ENCODE measurements around the gene SLC6A19.
"Not testable (repeated sequence)": the region's sequence is repeated elsewhere in the genome, so short reads cannot be mapped to it uniquely, and the experiment has no call there.

- not testable (repeated sequence) for TF ChIP-seq CREB1 (CRISPR knock-in tag; IDR thresholded peaks at IDR 0.05); E2F1 (CRISPR knock-in tag; IDR thresholded peaks at IDR 0.05); ZNF219 (CRISPR knock-in tag; IDR thresholded peaks at IDR 0.05; ENCODE audit: borderline replicate concordance); CTCF (IDR thresholded peaks at IDR 0.05); SP1 (CRISPR knock-in tag; conservative IDR thresholded peaks at IDR 0.05); FOXP1 (CRISPR knock-in tag; IDR thresholded peaks at IDR 0.05; ENCODE audit: borderline replicate concordance); E2F4 (CRISPR knock-in tag; IDR thresholded peaks at IDR 0.05; ENCODE audit: borderline replicate concordance, low read depth); ZNF425 (CRISPR knock-in tag; conservative IDR thresholded peaks at IDR 0.05); FOXK1 (CRISPR knock-in tag; IDR thresholded peaks at IDR 0.05); FOXJ3 (CRISPR knock-in tag; IDR thresholded peaks at IDR 0.05; ENCODE audit: borderline replicate concordance)
Observed at GRCh38 chr5:1229023-1229422, 27.6 kb downstream of the SLC6A19 start.
